Liver (tissue), 3 donors: ENCODE data around the gene CCNK.

Experiments used
- CTCF ChIP-seq: fragments of 150-350 bp; IDR thresholded peaks from 2 replicates; pipeline ENCODE4 v1.5.1; 2017; ENCODE audit warnings: improper control_type of control experiment, low read depth, low read length; ENCODE audit not compliant: missing input control
- FOXA1 ChIP-seq: IDR thresholded peaks from 2 replicates; pipeline ENCODE4 v1.6.1; 2016; ENCODE audit warnings: antibody characterized with exemption
- JUND ChIP-seq, 2 donors: IDR thresholded peaks; 2 replicates each; pipeline ENCODE4 v1.6.1; 2016; ENCODE audit warnings: antibody characterized with exemption in 2 of 2
- MAX ChIP-seq: IDR thresholded peaks from 2 replicates; pipeline ENCODE4 v1.6.1; 2016; ENCODE audit warnings: antibody characterized with exemption
- RAD21 ChIP-seq, 2 donors: IDR thresholded peaks; 2 replicates each; pipeline ENCODE4 v1.6.1; 2016; ENCODE audit warnings: antibody characterized with exemption in 2 of 2, mild to moderate bottlenecking in 2 of 2
- SP1 ChIP-seq: IDR thresholded peaks from 2 replicates; pipeline ENCODE4 v1.6.1; 2018; ENCODE audit warnings: antibody characterized with exemption, mild to moderate bottlenecking
- TAF1 ChIP-seq: conservative IDR thresholded peaks from 2 replicates; pipeline ENCODE4 v1.6.1; 2016; ENCODE audit warnings: antibody characterized with exemption, mild to moderate bottlenecking
- YY1 ChIP-seq: IDR thresholded peaks from 2 replicates; pipeline ENCODE4 v1.6.1; 2016; ENCODE audit warnings: antibody characterized with exemption, mild to moderate bottlenecking
- TF ChIP-seq, protein P1 (sequence below): IDR thresholded peaks from 2 replicates; pipeline ENCODE4 v1.6.1; 2016; ENCODE audit warnings: antibody characterized with exemption, mild to moderate bottlenecking
- TF ChIP-seq, protein P2 (sequence below): IDR thresholded peaks from 2 replicates; pipeline ENCODE4 v1.6.1; 2016; ENCODE audit warnings: antibody characterized with exemption
- TF ChIP-seq, protein P3 (sequence below): IDR thresholded peaks from 2 replicates; pipeline ENCODE4 v1.6.1; 2016; ENCODE audit warnings: antibody characterized with exemption
- donor health status: healthy.
- donor health status: healthy.

DNA sequence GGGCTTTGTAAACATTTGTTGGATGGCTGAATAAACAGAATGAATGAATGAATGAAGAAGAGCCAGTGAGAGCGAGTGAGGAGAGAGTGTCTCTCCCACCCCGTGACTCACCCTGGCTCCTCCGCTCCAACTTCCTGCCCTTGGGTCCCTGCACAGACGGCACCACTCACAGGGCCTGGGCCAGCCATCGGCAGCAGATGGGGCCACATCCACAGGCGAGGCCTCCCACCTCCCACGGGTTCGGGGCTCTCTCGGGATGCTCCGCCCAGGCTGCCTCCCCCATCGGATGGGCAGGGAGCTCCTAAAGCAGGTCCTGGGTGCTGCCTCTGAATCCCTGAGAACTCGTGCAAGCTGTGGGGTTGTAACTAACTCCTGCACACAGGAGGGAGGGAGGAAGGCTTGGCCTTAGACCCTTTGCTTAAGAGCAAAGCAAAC is 41.3 kb downstream of the CCNK start:
- no peak for TF ChIP-seq CTCF
- no peak for TF ChIP-seq RAD21 (IDR thresholded peaks at IDR 0.05)
- TF ChIP-seq, protein P1, sequence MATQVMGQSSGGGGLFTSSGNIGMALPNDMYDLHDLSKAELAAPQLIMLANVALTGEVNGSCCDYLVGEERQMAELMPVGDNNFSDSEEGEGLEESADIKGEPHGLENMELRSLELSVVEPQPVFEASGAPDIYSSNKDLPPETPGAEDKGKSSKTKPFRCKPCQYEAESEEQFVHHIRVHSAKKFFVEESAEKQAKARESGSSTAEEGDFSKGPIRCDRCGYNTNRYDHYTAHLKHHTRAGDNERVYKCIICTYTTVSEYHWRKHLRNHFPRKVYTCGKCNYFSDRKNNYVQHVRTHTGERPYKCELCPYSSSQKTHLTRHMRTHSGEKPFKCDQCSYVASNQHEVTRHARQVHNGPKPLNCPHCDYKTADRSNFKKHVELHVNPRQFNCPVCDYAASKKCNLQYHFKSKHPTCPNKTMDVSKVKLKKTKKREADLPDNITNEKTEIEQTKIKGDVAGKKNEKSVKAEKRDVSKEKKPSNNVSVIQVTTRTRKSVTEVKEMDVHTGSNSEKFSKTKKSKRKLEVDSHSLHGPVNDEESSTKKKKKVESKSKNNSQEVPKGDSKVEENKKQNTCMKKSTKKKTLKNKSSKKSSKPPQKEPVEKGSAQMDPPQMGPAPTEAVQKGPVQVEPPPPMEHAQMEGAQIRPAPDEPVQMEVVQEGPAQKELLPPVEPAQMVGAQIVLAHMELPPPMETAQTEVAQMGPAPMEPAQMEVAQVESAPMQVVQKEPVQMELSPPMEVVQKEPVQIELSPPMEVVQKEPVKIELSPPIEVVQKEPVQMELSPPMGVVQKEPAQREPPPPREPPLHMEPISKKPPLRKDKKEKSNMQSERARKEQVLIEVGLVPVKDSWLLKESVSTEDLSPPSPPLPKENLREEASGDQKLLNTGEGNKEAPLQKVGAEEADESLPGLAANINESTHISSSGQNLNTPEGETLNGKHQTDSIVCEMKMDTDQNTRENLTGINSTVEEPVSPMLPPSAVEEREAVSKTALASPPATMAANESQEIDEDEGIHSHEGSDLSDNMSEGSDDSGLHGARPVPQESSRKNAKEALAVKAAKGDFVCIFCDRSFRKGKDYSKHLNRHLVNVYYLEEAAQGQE = no peak
- TF ChIP-seq, protein P2, sequence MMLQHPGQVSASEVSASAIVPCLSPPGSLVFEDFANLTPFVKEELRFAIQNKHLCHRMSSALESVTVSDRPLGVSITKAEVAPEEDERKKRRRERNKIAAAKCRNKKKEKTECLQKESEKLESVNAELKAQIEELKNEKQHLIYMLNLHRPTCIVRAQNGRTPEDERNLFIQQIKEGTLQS = no peak
- TF ChIP-seq MAX = no peak
- no peak for TF ChIP-seq SP1
- no peak for TF ChIP-seq TAF1
- TF ChIP-seq, protein P3, sequence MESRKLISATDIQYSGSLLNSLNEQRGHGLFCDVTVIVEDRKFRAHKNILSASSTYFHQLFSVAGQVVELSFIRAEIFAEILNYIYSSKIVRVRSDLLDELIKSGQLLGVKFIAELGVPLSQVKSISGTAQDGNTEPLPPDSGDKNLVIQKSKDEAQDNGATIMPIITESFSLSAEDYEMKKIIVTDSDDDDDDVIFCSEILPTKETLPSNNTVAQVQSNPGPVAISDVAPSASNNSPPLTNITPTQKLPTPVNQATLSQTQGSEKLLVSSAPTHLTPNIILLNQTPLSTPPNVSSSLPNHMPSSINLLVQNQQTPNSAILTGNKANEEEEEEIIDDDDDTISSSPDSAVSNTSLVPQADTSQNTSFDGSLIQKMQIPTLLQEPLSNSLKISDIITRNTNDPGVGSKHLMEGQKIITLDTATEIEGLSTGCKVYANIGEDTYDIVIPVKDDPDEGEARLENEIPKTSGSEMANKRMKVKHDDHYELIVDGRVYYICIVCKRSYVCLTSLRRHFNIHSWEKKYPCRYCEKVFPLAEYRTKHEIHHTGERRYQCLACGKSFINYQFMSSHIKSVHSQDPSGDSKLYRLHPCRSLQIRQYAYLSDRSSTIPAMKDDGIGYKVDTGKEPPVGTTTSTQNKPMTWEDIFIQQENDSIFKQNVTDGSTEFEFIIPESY = no peak
- TF ChIP-seq YY1 = no peak
- TF ChIP-seq JUND (IDR thresholded peaks at IDR 0.05) = no peak
- TF ChIP-seq FOXA1 = no peak
